ENCODE data around the gene YJEFN3.

YJEFN3 gene

GRCh38 chr19:19584356-19584755 lies 55.6 kb downstream of the YJEFN3 start:
- DNase-seq (ENCODE audit: low spot score) = no peak

Measured in NAMALWA (cell line).